ENCODE measurements around the gene IFT57. TPM values are rescaled to one million over a fixed set of nuclear protein-coding genes. Genes with fewer than 3 reads are reported as not detected.

IFT57 gene
- polyA plus RNA-seq, 1 of the 3 experiments (the other 2 are of a cell fraction): 81.6 TPM

- ChIA-PET POLR2A (no interaction called here), CTCF (interaction anchor here (1.2 kb wide), 1 partner anchor 29 kb away, joined by 8 read pairs; no protein-coding TSS in a partner anchor)
- H3K27me3 ChIP-seq (ENCODE audit: insufficient read depth): no peaks in the 10 kb centered on the region
- H3K4me3 ChIP-seq (ENCODE audit: low read depth in 2 of 2, low read length in 1 of 2): no peak overlapping the region
- no peaks in the 10 kb centered on the region for H3K79me2 ChIP-seq (ENCODE audit: insufficient read depth)
- peaks cover 13 to 15% of the 10 kb centered on the region in 2 experiments for H3K36me3 ChIP-seq (replicated peaks in 1 of 2; ENCODE audit: control insufficient read depth in 1 of 2, insufficient read depth in 2 of 2, low read length in 1 of 2)
- no peak for TF ChIP-seq ZBTB33 (IDR thresholded peaks at IDR 0.05; ENCODE audit: borderline replicate concordance, low read depth)
- no peak for TF ChIP-seq FOXM1 (IDR thresholded peaks at IDR 0.05; ENCODE audit: low read depth)
- TF ChIP-seq, protein P1, sequence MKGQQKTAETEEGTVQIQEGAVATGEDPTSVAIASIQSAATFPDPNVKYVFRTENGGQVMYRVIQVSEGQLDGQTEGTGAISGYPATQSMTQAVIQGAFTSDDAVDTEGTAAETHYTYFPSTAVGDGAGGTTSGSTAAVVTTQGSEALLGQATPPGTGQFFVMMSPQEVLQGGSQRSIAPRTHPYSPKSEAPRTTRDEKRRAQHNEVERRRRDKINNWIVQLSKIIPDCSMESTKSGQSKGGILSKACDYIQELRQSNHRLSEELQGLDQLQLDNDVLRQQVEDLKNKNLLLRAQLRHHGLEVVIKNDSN (IDR thresholded peaks at IDR 0.05; ENCODE audit: borderline replicate concordance, low read depth): no peak
- no peak for TF ChIP-seq GATA2 (CRISPR knock-in tag; IDR thresholded peaks at IDR 0.05)
- no peak overlapping the region for H3K9ac ChIP-seq
- DNase-seq: no peak
- no peak overlapping the region for H3K4me2 ChIP-seq
- peaks cover 15% of the 10 kb centered on the region for H3F3A ChIP-seq (replicated peaks; ENCODE audit: insufficient read depth)
- no peak overlapping the region for H2AFZ ChIP-seq (ENCODE audit: low read depth)
- no peaks in the 10 kb centered on the region for H3K9me2 ChIP-seq
- H3K9me3 ChIP-seq: peaks cover 2% of the 10 kb centered on the region; the same call in 1 of the 2 replicates
- peaks cover 0 to 6% of the 10 kb centered on the region in 2 experiments; a peak in 2 of 4 replicates for H3K4me1 ChIP-seq (ENCODE audit: control insufficient read depth in 1 of 2, insufficient read depth in 2 of 2, low read depth in 1 of 2, low read length in 1 of 2)
- H3K27ac ChIP-seq (ENCODE audit: low read depth in 2 of 2, low read length in 1 of 2): no peak overlapping the region
- WGBS (ENCODE audit: low lambda C conversion rate): 91% methylated on average over 1 of the region's 1 CpG
- H4K20me1 ChIP-seq (ENCODE audit: insufficient read depth): no peaks in the 10 kb centered on the region
Measured at GRCh38 chr3:108182339-108182738, 39.9 kb downstream of the IFT57 start.

DNA sequence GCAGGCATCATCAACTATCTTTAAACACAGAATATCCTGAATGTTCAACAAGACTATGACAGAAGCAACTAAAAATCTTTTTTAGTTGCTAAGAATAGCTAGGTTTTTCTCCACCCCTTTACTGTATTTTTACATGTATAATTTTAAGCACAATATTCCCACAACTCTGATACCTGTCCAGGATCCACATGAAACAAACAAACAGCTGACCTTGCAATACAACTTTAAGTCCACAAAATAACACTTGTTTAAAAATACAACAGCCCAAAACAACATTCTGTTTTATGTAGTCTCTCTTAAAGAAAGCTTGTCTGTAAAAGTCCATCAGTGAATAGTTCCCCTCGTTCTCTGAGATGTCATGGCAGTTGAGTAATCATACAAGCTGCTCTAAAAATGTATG, 41.1 kb downstream of the IFT57 start:
- 52% methylated on average over 1 of the region's 1 CpG for WGBS (ENCODE audit: low lambda C conversion rate)
- Histone ChIP-seq H3K4me2 (no peak overlapping the region), H3K27me3 (ENCODE audit: insufficient read depth) (no peaks in the 10 kb centered on the region), H3K9ac (no peak overlapping the region), H3K4me3 (ENCODE audit: low read depth in 2 of 2, low read length in 1 of 2) (no peak overlapping the region), H3K79me2 (ENCODE audit: insufficient read depth) (no peaks in the 10 kb centered on the region), H3K27ac (ENCODE audit: low read depth in 2 of 2, low read length in 1 of 2) (no peak overlapping the region; a peak in 1 of 4 replicates), H3K4me1 (ENCODE audit: control insufficient read depth in 1 of 2, insufficient read depth in 2 of 2, low read depth in 1 of 2, low read length in 1 of 2) (peaks cover 0 to 6% of the 10 kb centered on the region in 2 experiments; a peak in 2 of 4 replicates), H4K20me1 (ENCODE audit: insufficient read depth) (no peaks in the 10 kb centered on the region), H2AFZ (ENCODE audit: low read depth) (no peak overlapping the region), H3F3A (replicated peaks; ENCODE audit: insufficient read depth) (peaks cover 15% of the 10 kb centered on the region), H3K36me3 (replicated peaks in 1 of 2; ENCODE audit: control insufficient read depth in 1 of 2, insufficient read depth in 2 of 2, low read length in 1 of 2) (peaks cover 6 to 18% of the 10 kb centered on the region in 2 experiments), H3K9me2 (no peaks in the 10 kb centered on the region), H3K9me3 (peaks cover 5% of the 10 kb centered on the region; the same call in 1 of the 2 replicates)
- TF ChIP-seq CTCF (IDR thresholded peaks at IDR 0.05) (no peak), REST (IDR thresholded peaks at IDR 0.05; ENCODE audit: low read depth, low read length) (no peak), MXI1 (IDR thresholded peaks at IDR 0.05; ENCODE audit: low read depth, low read length) (no peak), TAF1 (IDR thresholded peaks at IDR 0.05; ENCODE audit: borderline replicate concordance, low read depth, low read length) (no peak), TCF12 (IDR thresholded peaks at IDR 0.05) (no peak), NRF1 (IDR thresholded peaks at IDR 0.05; ENCODE audit: low read depth, low read length) (no peak), POLR2AphosphoS5 (IDR thresholded peaks at IDR 0.05; ENCODE audit: low read depth, low read length) (no peak), SMC3 (IDR thresholded peaks at IDR 0.05; ENCODE audit: low read depth, low read length) (no peak), MEF2A (IDR thresholded peaks at IDR 0.05; ENCODE audit: borderline replicate concordance, low read depth) (no peak)
- TF ChIP-seq, protein P2, sequence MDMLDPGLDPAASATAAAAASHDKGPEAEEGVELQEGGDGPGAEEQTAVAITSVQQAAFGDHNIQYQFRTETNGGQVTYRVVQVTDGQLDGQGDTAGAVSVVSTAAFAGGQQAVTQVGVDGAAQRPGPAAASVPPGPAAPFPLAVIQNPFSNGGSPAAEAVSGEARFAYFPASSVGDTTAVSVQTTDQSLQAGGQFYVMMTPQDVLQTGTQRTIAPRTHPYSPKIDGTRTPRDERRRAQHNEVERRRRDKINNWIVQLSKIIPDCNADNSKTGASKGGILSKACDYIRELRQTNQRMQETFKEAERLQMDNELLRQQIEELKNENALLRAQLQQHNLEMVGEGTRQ (IDR thresholded peaks at IDR 0.05; ENCODE audit: borderline replicate concordance, low read depth, low read length): no peak
- TF ChIP-seq, protein P1 (IDR thresholded peaks at IDR 0.05; ENCODE audit: borderline replicate concordance, low read depth): no peak
- ChIA-PET POLR2A (no interaction called here), CTCF (interaction anchor here (1.2 kb wide), 1 partner anchor 28 kb away, joined by 8 read pairs; no protein-coding TSS in a partner anchor)
- DNase-seq: no peak

All from SK-N-SH (cell line).